HEK293T (cell line): ENCODE results near the gene DIAPH1.

Experiments
- FOXA1 ChIP-seq: fragments of 450-650 bp; IDR thresholded peaks from 2 replicates; pipeline ENCODE4 v1.6.1; 2016; ENCODE audit warnings: mild to moderate bottlenecking
- FOXK2 ChIP-seq: fragments of 450-650 bp; IDR thresholded peaks from 2 replicates; pipeline ENCODE4 v1.6.1; 2016; ENCODE audit warnings: mild to moderate bottlenecking
- TARDBP ChIP-seq: fragments of 450-650 bp; IDR thresholded peaks from 2 replicates; pipeline ENCODE4 v1.6.1; 2016

DNA sequence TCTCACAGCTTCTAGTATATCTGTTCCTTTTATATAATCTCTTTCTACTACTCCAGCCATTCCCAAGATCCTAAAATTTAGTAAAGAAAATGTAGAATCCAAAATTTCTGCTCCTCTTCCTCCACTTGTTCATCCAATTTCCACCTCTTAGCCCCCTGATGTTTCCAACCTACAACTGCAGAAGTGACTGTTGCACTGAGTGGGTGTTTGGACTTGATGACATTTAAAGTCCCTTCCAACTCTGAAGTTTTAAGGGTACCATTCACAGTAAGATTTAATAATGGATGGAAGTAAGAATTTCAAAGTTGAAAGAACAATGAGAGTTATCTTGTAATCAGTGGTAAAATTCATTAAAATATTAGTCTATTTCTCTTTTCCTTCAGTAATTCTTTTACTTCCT, 5.5 kb downstream of the DIAPH1 start:
- TF ChIP-seq FOXK2 (no peak), TARDBP (no peak), FOXA1 (no peak)
